HepG2 (cell line): ENCODE data around the gene SLC6A9. TPM values are rescaled to one million over a fixed set of nuclear protein-coding genes. Genes with fewer than 3 reads are reported as not detected.

Experiments used
- ATAC-seq: fragments of 200-7000 bp; cut with Tn5 transposase; 3 replicates; pipeline ENCODE4 v1.9.1; 2020; ENCODE audit warnings: mild to moderate bottlenecking, moderate library complexity
- BruUV-seq: library from RNA; stranded (reverse); fragments of 400-500 nt; replicated peaks from 2 replicates; lab custom pipeline; 2021; lab: Mats Ljungman, UMichigan
- CTCF ChIA-PET: fragments of 300-600 bp; formaldehyde crosslinking; extraction: SDS; loops from one replicate; lab custom pipeline; 2021; ENCODE audit warnings: low total read pairs, inconsistent platforms, low intra/inter-chr PET ratio; lab: Yijun Ruan, JAX
- POLR2A ChIA-PET: fragments of 350-600 bp; sonication (Branson Sonifier 250); formaldehyde crosslinking; loops from one replicate; lab custom pipeline; 2020; ENCODE audit warnings: antibody characterized with exemption, inconsistent platforms; lab: Yijun Ruan, JAX
- DNase-seq: peaks from one replicate; pipeline ENCODE4 v3.0.0-alpha.2; 2015; ENCODE audit warnings: low spot score
- FAIRE-seq: peaks from 3 replicates; lab custom pipeline; 2011; peaks lifted over from hg19 to GRCh38; lab: Jason Lieb, UNC
- H2AFZ ChIP-seq: one replicate; pipeline ENCODE4 v1.6.1; 2011; ENCODE audit warnings: low read length, inconsistent platforms
- H3K27ac ChIP-seq: fragments of 300-600 bp; 3 replicates; pipeline ENCODE4 v1.8.0; 2011; ENCODE audit warnings: mixed run types, mild to moderate bottlenecking, mixed read lengths, low read length, inconsistent platforms; ENCODE audit not compliant: insufficient read depth; ENCODE audit errors: extremely low read length
- H3K27me3 ChIP-seq, 2 experiments: fragments of 200-600 bp in 1 of 2; 2 replicates in 1 of 2; 3 replicates in 1 of 2; pipeline versions ENCODE4 v1.6.0 to v1.8.0; 2011; ENCODE audit warnings: low read length in 2 of 2, mild to moderate bottlenecking in 2 of 2, moderate library complexity in 2 of 2, inconsistent platforms in 1 of 2; ENCODE audit not compliant: insufficient read depth in 2 of 2, control insufficient read depth in 1 of 2
- H3K36me3 ChIP-seq, 2 experiments: fragments of 200-600 bp in 1 of 2; replicated peaks in 1 of 2; 2 replicates in 1 of 2; 3 replicates in 1 of 2; pipeline versions ENCODE4 v1.5.1 to v1.8.0; 2011; ENCODE audit warnings: low read length in 2 of 2, inconsistent platforms in 1 of 2; ENCODE audit not compliant: insufficient read depth in 2 of 2, control insufficient read depth in 1 of 2
- H3K4me1 ChIP-seq: 2 replicates; pipeline ENCODE4 v1.5.1; 2012; ENCODE audit warnings: low read length, inconsistent platforms; ENCODE audit not compliant: insufficient read depth
- H3K4me2 ChIP-seq: 2 replicates; pipeline ENCODE4 v1.6.0; 2011; ENCODE audit warnings: low read depth, low read length, inconsistent platforms
- H3K4me3 ChIP-seq, 3 experiments: fragments of 200-600 bp in 1 of 3; sonication (generic), shearing (Covaris generic) in 1 of 3; replicated peaks in 1 of 3; 2 replicates each; pipeline ENCODE4 v1.5.1; 2011 to 2016; ENCODE audit warnings: low read length in 3 of 3, inconsistent platforms in 2 of 3, low read depth in 2 of 3, mild to moderate bottlenecking in 2 of 3, control low read depth in 1 of 3, mixed read lengths in 1 of 3; ENCODE audit not compliant: insufficient read depth in 1 of 3
- H3K79me2 ChIP-seq: one replicate; pipeline ENCODE4 v1.6.1; 2011; ENCODE audit warnings: low read length, inconsistent platforms; ENCODE audit not compliant: insufficient read depth
- H3K9ac ChIP-seq: 2 replicates; pipeline ENCODE4 v1.6.0; 2011; ENCODE audit warnings: mild to moderate bottlenecking, low read depth, low read length, inconsistent platforms; ENCODE audit not compliant: insufficient read depth
- H3K9me3 ChIP-seq: 2 replicates; pipeline ENCODE4 v1.5.1; 2012; ENCODE audit warnings: mild to moderate bottlenecking, low read length
- H4K20me1 ChIP-seq: 2 replicates; pipeline ENCODE4 v1.6.0; 2011; ENCODE audit warnings: inconsistent platforms, mild to moderate bottlenecking, low read length, moderate library complexity; ENCODE audit not compliant: insufficient read depth
- GATA4 ChIP-seq: sonication (generic); IDR thresholded peaks from 2 replicates; pipeline ENCODE4 v1.6.1; 2016; ENCODE audit warnings: antibody characterized with exemption, low read depth, borderline replicate concordance
- GLI4 ChIP-seq: sonication (generic); formaldehyde crosslinking; IDR thresholded peaks from 2 replicates; pipeline ENCODE4 v1.5.1; 2020; ENCODE audit warnings: missing genetic modification reagents, mild to moderate bottlenecking, moderate library complexity, borderline replicate concordance
- HDAC1 ChIP-seq: sonication (generic); formaldehyde crosslinking; IDR thresholded peaks from 2 replicates; pipeline ENCODE4 v1.5.1; 2020; ENCODE audit warnings: mild to moderate bottlenecking, missing genetic modification reagents
- NFE2L1 ChIP-seq: sonication (generic); formaldehyde crosslinking; IDR thresholded peaks from 2 replicates; pipeline ENCODE4 v1.4.0; 2020; ENCODE audit warnings: missing genetic modification reagents, mild to moderate bottlenecking, borderline replicate concordance
- PAF1 ChIP-seq: IDR thresholded peaks from 2 replicates; pipeline ENCODE4 v1.6.1; 2016; ENCODE audit warnings: missing genetic modification reagents, missing compliant biosample characterization
- POLR2AphosphoS2 ChIP-seq: IDR thresholded peaks from 2 replicates; pipeline ENCODE4 v1.6.1; 2011; ENCODE audit warnings: low read depth, low read length, improper control_type of control experiment
- RFX5 ChIP-seq: IDR thresholded peaks from 2 replicates; pipeline ENCODE4 v1.6.1; 2011; ENCODE audit warnings: low read depth, low read length, improper control_type of control experiment
- U2AF1 ChIP-seq: fragments of 200-400 bp; formaldehyde crosslinking; optimal IDR thresholded peaks from 2 replicates; pipeline ENCODE3; 2017; ENCODE audit warnings: mild to moderate bottlenecking, low read depth, low read length
- ZBTB44 ChIP-seq: sonication (generic); formaldehyde crosslinking; IDR thresholded peaks from 2 replicates; pipeline ENCODE4 v1.4.0; 2020; ENCODE audit warnings: missing genetic modification reagents
- ZNF207 ChIP-seq: fragments of 450-650 bp; IDR thresholded peaks from 2 replicates; pipeline ENCODE4 v1.6.1; 2016; ENCODE audit warnings: antibody characterized with exemption, borderline replicate concordance
- ZNF224 ChIP-seq: sonication (generic); formaldehyde crosslinking; IDR thresholded peaks from 2 replicates; pipeline ENCODE4 v1.5.0; 2020; ENCODE audit warnings: mild to moderate bottlenecking, missing genetic modification reagents
- ZNF326 ChIP-seq: sonication (generic); formaldehyde crosslinking; IDR thresholded peaks from 2 replicates; pipeline ENCODE4 v1.4.0; 2020; ENCODE audit warnings: missing genetic modification reagents, borderline replicate concordance
- ZSCAN5A ChIP-seq: sonication (generic); formaldehyde crosslinking; IDR thresholded peaks from 2 replicates; pipeline ENCODE4 v1.8.0; 2022; ENCODE audit warnings: mild to moderate bottlenecking, missing genetic modification reagents, borderline replicate concordance
- WGBS: methylation state at CpG from one replicate; pipeline ENCODE4 v1.1.6; 2017; ENCODE audit warnings: low lambda C conversion rate; 5-methylcytosine and 5-hydroxymethylcytosine counted together
- in situ Hi-C: cut with HindIII; loops from 2 replicates; pipeline ENCODE4 v1.10.0; 2017; ENCODE audit warnings: low pct_unique_long_range_greater_than_20kb; ENCODE audit not compliant: extremely low pct_ligation_motif_present
- intact Hi-C: fragments of 100-400 bp; cut with micrococcal nuclease; formaldehyde crosslinking; loops from one replicate; pipeline ENCODE4 v1.10.0; 2022; ENCODE audit not compliant: unreplicated experiment
- polyA plus RNA-seq, 8 experiments: library from polyadenylated mRNA; depleted of rRNA in 3 of 8; stranded (reverse) in 7 of 8; unstranded in 1 of 8; fragments of >200 nt; fragmentation: Illumina TruSeq in 4 of 8; extraction: Trizol in 4 of 8; gene quantifications; 2 replicates each; pipeline versions ENCODE4 v1.2.1 to v1.2.3, GENCODE V29; 2011 to 2016; ENCODE audit warnings: low read depth in 4 of 8, missing spikeins in 1 of 8, mixed read lengths in 1 of 8; ENCODE audit not compliant: insufficient read depth in 1 of 8
- total RNA-seq, 5 experiments: library from RNA; depleted of rRNA; stranded (reverse); fragments of >200 nt; fragmentation: Illumina TruSeq; extraction: Trizol; gene quantifications; 2 replicates each; pipeline ENCODE4 v1.2.3, GENCODE V29; 2016; ENCODE audit warnings: low read depth in 1 of 5

Gene SLC6A9
- total and polyA plus RNA-seq, 2 of the 13 experiments (the other 11 are each of a cell fraction or from before 2014, with no cell fraction given): 8.5 to 9.9 TPM

DNA sequence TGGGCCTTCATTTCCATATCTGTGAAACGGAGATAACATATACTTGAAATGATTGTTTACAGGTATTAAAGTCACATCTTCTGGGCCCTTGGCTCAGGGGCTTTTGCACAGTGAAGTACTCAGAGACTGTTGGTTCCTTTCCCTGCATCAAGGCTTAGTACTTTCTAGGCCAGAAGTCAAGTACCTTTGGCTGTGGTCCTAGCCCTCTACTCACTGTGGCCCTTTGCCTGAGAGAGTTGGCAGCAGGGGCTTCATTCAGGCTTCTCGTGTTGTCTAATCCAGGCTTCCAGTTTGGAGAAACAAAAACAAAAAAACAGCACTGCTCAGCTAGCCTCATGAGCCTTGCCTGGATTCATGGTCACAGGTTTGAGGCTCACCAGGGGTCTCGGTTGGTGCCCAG lies 69.6 kb downstream of the SLC6A9 start:
- no peak for FAIRE-seq
- Histone ChIP-seq H3K9me3 (no peaks in the 10 kb centered on the region), H3K27ac (no peak overlapping the region), H3K27me3 (no peaks in the 10 kb centered on the region), H3K4me1 (no peaks in the 10 kb centered on the region), H2AFZ (no peak overlapping the region), H3K4me3 (no peak overlapping the region), H3K9ac (no peak overlapping the region), H3K79me2 (no peaks in the 10 kb centered on the region), H3K36me3 (peaks cover 7 to 21% of the 10 kb centered on the region in 2 experiments; a peak in 4 of 5 replicates), H3K4me2 (no peak overlapping the region), H4K20me1 (no peaks in the 10 kb centered on the region)
- no TSS peak for BruUV-seq
- DNase-seq: no peak
- TF ChIP-seq ZNF207 (no peak), POLR2AphosphoS2 (no peak), ZBTB44 (CRISPR knock-in tag) (no peak), GLI4 (CRISPR knock-in tag) (no peak), NFE2L1 (CRISPR knock-in tag) (no peak), ZNF326 (CRISPR knock-in tag) (no peak), ZNF224 (CRISPR knock-in tag) (no peak), PAF1 (no peak), HDAC1 (CRISPR knock-in tag) (no peak), RFX5 (no peak), ZSCAN5A (CRISPR knock-in tag) (no peak), U2AF1 (no peak), GATA4 (no peak)
- no peak for ATAC-seq
- in situ Hi-C loops (no loop called here), intact Hi-C loops (no loop called here)
- ChIA-PET POLR2A (no interaction called here), CTCF (no interaction called here)
- 94% methylated on average over 3 of the region's 3 CpGs for WGBS
